ENCODE data around the gene MXRA8.
"Not testable (repeated sequence)": the region's sequence is repeated elsewhere in the genome, so short reads cannot be mapped to it uniquely, and the experiment has no call there.

The MXRA8 gene

GRCh38 chr1:1393014-1393413 lies 34.7 kb upstream of the MXRA8 start:
- DNase-seq (ENCODE audit: low read depth): no peak

GRCh38 chr1:1391225-1391624 lies 32.9 kb upstream of the MXRA8 start:
- DNase-seq (ENCODE audit: low read depth): no peak

GRCh38 chr1:1390675-1391074 lies 32.3 kb upstream of the MXRA8 start:
- no peak for DNase-seq (ENCODE audit: low read depth)

- no peak for DNase-seq (ENCODE audit: low read depth)
These were observed 29.7 kb upstream of the MXRA8 start for GRCh38 chr1:1388078-1388472.

GRCh38 chr1:1387098-1388077 lies 29.0 kb upstream of the MXRA8 start:
- no peak for DNase-seq (ENCODE audit: low read depth)

GRCh38 chr1:1385931-1386330 lies 27.6 kb upstream of the MXRA8 start:
- no peak for DNase-seq (ENCODE audit: low read depth)

GRCh38 chr1:1385339-1385738 lies 27.0 kb upstream of the MXRA8 start:
- DNase-seq (ENCODE audit: low read depth): not testable (repeated sequence)

GRCh38 chr1:1381294-1381693 lies 22.9 kb upstream of the MXRA8 start:
- DNase-seq (ENCODE audit: low read depth): no peak

- no peak for DNase-seq (ENCODE audit: low read depth)
These were observed 22.5 kb upstream of the MXRA8 start for GRCh38 chr1:1380860-1381259.

- no peak for DNase-seq (ENCODE audit: low read depth)
These were observed 19.3 kb upstream of the MXRA8 start for GRCh38 chr1:1377540-1378205.

- no peak for DNase-seq (ENCODE audit: low read depth)
These were observed 18.3 kb upstream of the MXRA8 start for GRCh38 chr1:1376551-1377226.

GRCh38 chr1:1374929-1375662 lies 16.7 kb upstream of the MXRA8 start, which contains the start of gene AURKAIP1:
TSS of gene AURKAIP1 (minus strand) at chr1:1375207. CDS start at chr1:1374756, 451 bp downstream.
- DNase-seq (ENCODE audit: low read depth): peak; percentile 100

- no peak for DNase-seq (ENCODE audit: low read depth)
These were observed 16.2 kb upstream of the MXRA8 start for GRCh38 chr1:1374589-1374928.

- no peak for DNase-seq (ENCODE audit: low read depth)
These were observed 15.6 kb upstream of the MXRA8 start for GRCh38 chr1:1373815-1374588.

- no peak for DNase-seq (ENCODE audit: low read depth)
These were observed 14.9 kb upstream of the MXRA8 start for GRCh38 chr1:1373051-1373814.

GRCh38 chr1:1371746-1372711 lies 13.7 kb upstream of the MXRA8 start:
- no peak for DNase-seq (ENCODE audit: low read depth)

GRCh38 chr1:1371364-1371745 lies 13.0 kb upstream of the MXRA8 start:
- no peak for DNase-seq (ENCODE audit: low read depth)

GRCh38 chr1:1370771-1371300 lies 12.5 kb upstream of the MXRA8 start:
- DNase-seq (ENCODE audit: low read depth): no peak

- not testable (repeated sequence) for DNase-seq (ENCODE audit: low read depth)
These were observed 11.7 kb upstream of the MXRA8 start for GRCh38 chr1:1370094-1370493.
